Measurements from ENCODE around the gene CREG2.

GRCh38 chr2:101307950-101308431, 79.3 kb downstream of the CREG2 start:
- TF ChIP-seq CTCF (IDR thresholded peaks at IDR 0.05; ENCODE audit: low read depth, low read length) (no peak), MYC (IDR thresholded peaks at IDR 0.05; ENCODE audit: low read depth, low read length) (no peak)

All from NB4 (cell line).